ENCODE measurements around the gene PXT1. TPM values are rescaled to one million over a fixed set of nuclear protein-coding genes. Genes with fewer than 3 reads are reported as not detected.
A peak's percentile ranks its signal among the peaks of the same experiment; 100 is the strongest.

Gene PXT1
- polyA plus RNA-seq, 1 donor from 2014 or later = 0.24 TPM

GRCh38 chr6:36360241-36361054, 82.2 kb downstream of the PXT1 start:
- Histone ChIP-seq H3K4me3 (ENCODE audit: low read length) (no peak overlapping the region), H3K9me3 (ENCODE audit: low read length) (no peaks in the 10 kb centered on the region), H3K27me3 (ENCODE audit: insufficient read depth, low read depth, low read length) (no peaks in the 10 kb centered on the region), H3K9ac (ENCODE audit: low read length) (no peak overlapping the region), H3K27ac (ENCODE audit: low read length) (no peak overlapping the region), H3K36me3 (ENCODE audit: insufficient read depth, low read length) (no peaks in the 10 kb centered on the region), H4K20me1 (ENCODE audit: insufficient read depth) (no peaks in the 10 kb centered on the region), H3F3A (ENCODE audit: insufficient read depth, low read length, poor library complexity, severe bottlenecking) (no peaks in the 10 kb centered on the region), H3K9me2 (ENCODE audit: insufficient read depth, low read length) (no peaks in the 10 kb centered on the region), H2AFZ (ENCODE audit: low read depth, low read length) (no peak overlapping the region), H3K79me2 (replicated peaks; ENCODE audit: insufficient read depth, low read length) (no peaks in the 10 kb centered on the region), H3K4me2 (ENCODE audit: low read length) (no peak overlapping the region)
- TF ChIP-seq POLR2AphosphoS5 (IDR thresholded peaks at IDR 0.05) (no peak), EP300 (conservative IDR thresholded peaks at IDR 0.05; ENCODE audit: poor library complexity, severe bottlenecking) (no peak), RAD21 (conservative IDR thresholded peaks at IDR 0.05) (peak; percentile 98), REST (IDR thresholded peaks at IDR 0.05; ENCODE audit: borderline replicate concordance) (no peak), CTCF (IDR thresholded peaks at IDR 0.05; ENCODE audit: poor library complexity, severe bottlenecking) (peak; percentile 94), TAF1 (IDR thresholded peaks at IDR 0.05; ENCODE audit: low read depth) (no peak), MXI1 (conservative IDR thresholded peaks at IDR 0.05; ENCODE audit: poor library complexity, severe bottlenecking) (peak; percentile 64), SMC3 (conservative IDR thresholded peaks at IDR 0.05; ENCODE audit: poor library complexity) (peak; percentile 96), EZH2 (IDR thresholded peaks at IDR 0.05; ENCODE audit: borderline replicate concordance, insufficient read depth, low read length, poor library complexity, severe bottlenecking) (no peak)

GRCh38 chr6:36358226-36358915, 84.3 kb downstream of the PXT1 start:
- H3K9ac ChIP-seq (ENCODE audit: low read length) = no peak overlapping the region
- H3K27ac ChIP-seq (ENCODE audit: low read length) = no peak overlapping the region
- no peaks in the 10 kb centered on the region for H3K9me2 ChIP-seq (ENCODE audit: insufficient read depth, low read length)
- H2AFZ ChIP-seq (ENCODE audit: low read depth, low read length) = no peak overlapping the region
- no peaks in the 10 kb centered on the region for H3K9me3 ChIP-seq (ENCODE audit: low read length)
- no peak overlapping the region for H3K4me3 ChIP-seq (ENCODE audit: low read length)
- H3K79me2 ChIP-seq (replicated peaks; ENCODE audit: insufficient read depth, low read length) = no peaks in the 10 kb centered on the region
- no peak overlapping the region for H3K4me2 ChIP-seq (ENCODE audit: low read length)
- no peaks in the 10 kb centered on the region for H3F3A ChIP-seq (ENCODE audit: insufficient read depth, low read length, poor library complexity, severe bottlenecking)
- no peak for TF ChIP-seq POLR2AphosphoS5 (IDR thresholded peaks at IDR 0.05)
- TF ChIP-seq EP300 (conservative IDR thresholded peaks at IDR 0.05; ENCODE audit: poor library complexity, severe bottlenecking) = no peak
- TF ChIP-seq CTCF (IDR thresholded peaks at IDR 0.05; ENCODE audit: poor library complexity, severe bottlenecking) = no peak
- no peak for TF ChIP-seq REST (IDR thresholded peaks at IDR 0.05; ENCODE audit: borderline replicate concordance)
- no peak for TF ChIP-seq EZH2 (IDR thresholded peaks at IDR 0.05; ENCODE audit: borderline replicate concordance, insufficient read depth, low read length, poor library complexity, severe bottlenecking)
- no peak for TF ChIP-seq TAF1 (IDR thresholded peaks at IDR 0.05; ENCODE audit: low read depth)
- TF ChIP-seq RAD21 (conservative IDR thresholded peaks at IDR 0.05) = no peak
- TF ChIP-seq MXI1 (conservative IDR thresholded peaks at IDR 0.05; ENCODE audit: poor library complexity, severe bottlenecking) = no peak
- no peak for TF ChIP-seq SMC3 (conservative IDR thresholded peaks at IDR 0.05; ENCODE audit: poor library complexity)
- no peaks in the 10 kb centered on the region for H3K36me3 ChIP-seq (ENCODE audit: insufficient read depth, low read length)
- H3K27me3 ChIP-seq (ENCODE audit: insufficient read depth, low read depth, low read length) = no peaks in the 10 kb centered on the region
- H4K20me1 ChIP-seq (ENCODE audit: insufficient read depth) = no peaks in the 10 kb centered on the region
